GM12878 (cell line): Measurements from ENCODE around the gene NLRP9. TPM values are rescaled to one million over a fixed set of nuclear protein-coding genes. Genes with fewer than 3 reads are reported as not detected.

Source experiments
- ATAC-seq: fragments of 200-7000 bp; cut with Tn5 transposase; 3 replicates; pipeline ENCODE4 v1.9.1; 2020; ENCODE audit warnings: mild to moderate bottlenecking, moderate library complexity
- BruUV-seq: library from RNA; stranded (reverse); fragments of 400-500 nt; replicated peaks from 2 replicates; lab custom pipeline; 2021; lab: Mats Ljungman, UMichigan
- CTCF ChIA-PET: fragments of 300-600 bp; sonication (Branson Sonifier 250); formaldehyde crosslinking; extraction: SDS; loops from one replicate; lab custom pipeline; 2021; ENCODE audit warnings: inconsistent platforms; lab: Yijun Ruan, JAX
- POLR2A ChIA-PET: fragments of 350-600 bp; formaldehyde crosslinking; extraction: SDS; loops from one replicate; lab custom pipeline; 2021; ENCODE audit warnings: inconsistent platforms; lab: Charles Lee
- RAD21 ChIA-PET: fragments of 300-600 bp; sonication (Branson Sonifier 250); formaldehyde crosslinking; loops from one replicate; lab custom pipeline; 2023; ENCODE audit warnings: antibody characterized with exemption; ENCODE audit not compliant: unreplicated experiment; lab: Charles Lee
- SMC1A ChIA-PET: fragments of 300-600 bp; sonication (Branson Sonifier 250); formaldehyde crosslinking; loops from one replicate; lab custom pipeline; 2023; ENCODE audit not compliant: unreplicated experiment, uncharacterized antibody; lab: Charles Lee
- DNase-seq: peaks from one replicate; pipeline ENCODE4 v3.0.0-alpha.2; 2011; ENCODE audit warnings: low read depth, low spot score
- FAIRE-seq: peaks from 3 replicates; lab custom pipeline; 2011; peaks lifted over from hg19 to GRCh38; lab: Jason Lieb, UNC
- H2AFZ ChIP-seq: 2 replicates; pipeline ENCODE4 v1.6.0; 2011; ENCODE audit warnings: low read depth, low read length, control low read depth; ENCODE audit not compliant: control insufficient read depth
- H3K27ac ChIP-seq: 2 replicates; pipeline ENCODE4 v1.5.1; 2011; ENCODE audit warnings: control low read depth; ENCODE audit not compliant: control insufficient read depth, insufficient read depth
- H3K27me3 ChIP-seq, 2 experiments: replicated peaks in 1 of 2; 2 replicates each; pipeline versions ENCODE4 v1.6.0 to v1.6.1; 2011; ENCODE audit warnings: low read length in 1 of 2; ENCODE audit not compliant: control insufficient read depth in 2 of 2, insufficient read depth in 2 of 2
- H3K36me3 ChIP-seq, 2 experiments: 2 replicates each; pipeline ENCODE4 v1.5.1; 2011; ENCODE audit warnings: low read length in 1 of 2; ENCODE audit not compliant: control insufficient read depth in 2 of 2, insufficient read depth in 2 of 2
- H3K4me1 ChIP-seq: 2 replicates; pipeline ENCODE4 v1.6.1; 2011; ENCODE audit warnings: mild to moderate bottlenecking, low read length, moderate library complexity, mixed read lengths; ENCODE audit not compliant: control insufficient read depth, insufficient read depth
- H3K4me2 ChIP-seq: 2 replicates; pipeline ENCODE4 v1.6.0; 2011; ENCODE audit warnings: control low read depth; ENCODE audit not compliant: control insufficient read depth, insufficient read depth
- H3K4me3 ChIP-seq: fragments of 200-600 bp; sonication (generic); 2 replicates; pipeline ENCODE4 v1.5.1; 2016
- H3K79me2 ChIP-seq: 2 replicates; pipeline ENCODE4 v1.6.0; 2011; ENCODE audit warnings: low read length; ENCODE audit not compliant: control insufficient read depth, insufficient read depth
- H3K9ac ChIP-seq: 2 replicates; pipeline ENCODE4 v1.8.0; 2011; ENCODE audit warnings: low read length, control low read depth, mixed read lengths; ENCODE audit not compliant: control insufficient read depth, insufficient read depth
- H3K9me3 ChIP-seq: replicated peaks from 3 replicates; pipeline ENCODE4 v1.5.1; 2011; ENCODE audit warnings: mild to moderate bottlenecking, low read length; ENCODE audit not compliant: control insufficient read depth, insufficient read depth
- H4K20me1 ChIP-seq: 2 replicates; pipeline ENCODE4 v1.6.0; 2011; ENCODE audit not compliant: control insufficient read depth, insufficient read depth
- ASH2L ChIP-seq: fragments of 300-600, 200-600 bp; sonication (generic); IDR thresholded peaks from 2 replicates; pipeline ENCODE4 v1.6.1; 2017; ENCODE audit warnings: low read depth, mild to moderate bottlenecking, borderline replicate concordance
- BACH1 ChIP-seq: fragments of 450-650 bp; IDR thresholded peaks from 2 replicates; pipeline ENCODE4 v1.6.1; 2017; ENCODE audit warnings: mild to moderate bottlenecking, borderline replicate concordance
- BCL3 ChIP-seq: IDR thresholded peaks from 2 replicates; pipeline ENCODE4 v1.6.1; 2011; ENCODE audit warnings: borderline replicate concordance, low read depth, mild to moderate bottlenecking, moderate library complexity, low read length; ENCODE audit not compliant: insufficient read depth, poor library complexity, severe bottlenecking
- CBX3 ChIP-seq: fragments of 200-600 bp; sonication (generic); IDR thresholded peaks from 2 replicates; pipeline ENCODE4 v1.6.1; 2016; ENCODE audit warnings: low read depth, borderline replicate concordance
- E4F1 ChIP-seq: fragments of 450-650 bp; IDR thresholded peaks from 2 replicates; pipeline ENCODE4 v1.6.1; 2018; ENCODE audit warnings: borderline replicate concordance, mild to moderate bottlenecking; ENCODE audit not compliant: partially characterized antibody
- ELK1 ChIP-seq: IDR thresholded peaks from 2 replicates; pipeline ENCODE4 v1.6.1; 2012; ENCODE audit warnings: low read depth, low read length, improper control_type of control experiment
- ETV6 ChIP-seq, 2 experiments: fragments of 450-650 bp in 1 of 2; IDR thresholded peaks in 1 of 2; conservative IDR thresholded peaks in 1 of 2; 2 replicates each; pipeline ENCODE4 v1.6.1; 2014; ENCODE audit warnings: antibody characterized with exemption in 1 of 2, borderline replicate concordance in 1 of 2, low read depth in 1 of 2, mild to moderate bottlenecking in 1 of 2, moderate library complexity in 1 of 2
- EZH2 ChIP-seq: IDR thresholded peaks from 2 replicates; pipeline ENCODE4 v1.6.1; 2012; ENCODE audit warnings: low read depth, mild to moderate bottlenecking, control low read depth, inconsistent platforms, low read length, borderline replicate concordance; ENCODE audit not compliant: control insufficient read depth
- FOXM1 ChIP-seq: IDR thresholded peaks from 2 replicates; pipeline ENCODE4 v1.6.1; 2012; ENCODE audit warnings: low read depth, mild to moderate bottlenecking, inconsistent platforms, low read length, moderate library complexity
- MYB ChIP-seq: fragments of 150-350 bp; IDR thresholded peaks from 2 replicates; pipeline ENCODE4 v1.6.1; 2014; ENCODE audit warnings: mild to moderate bottlenecking, low read depth, low read length, borderline replicate concordance
- NR2C2 ChIP-seq: IDR thresholded peaks from 2 replicates; pipeline ENCODE4 v1.6.1; 2011; ENCODE audit warnings: borderline replicate concordance, low read depth; ENCODE audit not compliant: control insufficient read depth, insufficient read length
- SMAD5 ChIP-seq: IDR thresholded peaks from 2 replicates; pipeline ENCODE4 v1.6.1; 2016; ENCODE audit warnings: antibody characterized with exemption, low read depth
- STAT1 ChIP-seq: fragments of 450-650 bp; conservative IDR thresholded peaks from 2 replicates; pipeline ENCODE4 v1.6.1; 2014; ENCODE audit warnings: antibody characterized with exemption, mild to moderate bottlenecking
- SUPT20H ChIP-seq: IDR thresholded peaks from 2 replicates; pipeline ENCODE4 v1.6.1; 2011; ENCODE audit warnings: low read depth, mild to moderate bottlenecking, low read length, moderate library complexity, borderline replicate concordance; ENCODE audit not compliant: control insufficient read depth
- ZBTB4 ChIP-seq: fragments of 450-650 bp; formaldehyde crosslinking; IDR thresholded peaks from 2 replicates; pipeline ENCODE4 v1.4.0; 2022; ENCODE audit warnings: mild to moderate bottlenecking, moderate library complexity
- WGBS: methylation state at CpG from one replicate; pipeline ENCODE4 v1.1.6; 2016; ENCODE audit warnings: low lambda C conversion rate; ENCODE audit not compliant: insufficient replicate concordance, insufficient coverage; ENCODE audit errors: missing lambda C conversion rate; 5-methylcytosine and 5-hydroxymethylcytosine counted together
- in situ Hi-C: fragments of 300-500 bp; cut with MboI; formaldehyde crosslinking; loops from 9 replicates; pipeline ENCODE4 v1.14.3; 2018; ENCODE audit warnings: mixed read lengths
- intact Hi-C: fragments of 100-400 bp; cut with micrococcal nuclease; formaldehyde crosslinking; loops from one replicate; pipeline ENCODE4 v1.14.2; 2022; ENCODE audit not compliant: unreplicated experiment
- polyA plus RNA-seq, 11 experiments: library from polyadenylated mRNA; depleted of rRNA in 4 of 11; unstranded in 6 of 11; stranded (reverse) in 5 of 11; fragments of >200 nt; fragmentation: Nextera tagmentation in 4 of 11; fragmentation: Illumina TruSeq in 1 of 11; extraction: Ambion mirVana in 4 of 11; extraction: Trizol in 1 of 11; gene quantifications; 1 replicate in 1 of 11; 2 replicates in 10 of 11; pipeline versions ENCODE4 v1.2.1 to v1.2.3, GENCODE V29; 2011 to 2016; ENCODE audit warnings: inconsistent platforms in 2 of 11, missing spikeins in 2 of 11, low read depth in 1 of 11
- total RNA-seq, 4 experiments: library from RNA; depleted of rRNA in 3 of 4; stranded (reverse); fragments of >200 nt in 3 of 4; fragmentation: Illumina TruSeq in 1 of 4; extraction: Trizol in 1 of 4; gene quantifications; 2 replicates each; pipeline versions ENCODE4 v1.2.1 to v1.2.3, GENCODE V29; 2013 to 2021

The NLRP9 gene
- total and polyA plus RNA-seq, 10 of the 15 experiments (the other 5 are each of a cell fraction or from before 2014, with no cell fraction given), result not detected

- SMC1A ChIA-PET, result no interaction called here
- no peak overlapping the region for H3K9ac ChIP-seq
- in situ Hi-C loops (no loop called here), intact Hi-C loops (no loop called here)
- POLR2A ChIA-PET, result no interaction called here
- H3K79me2 ChIP-seq, result no peaks in the 10 kb centered on the region
- H3K27ac ChIP-seq, result no peak overlapping the region
- no peak overlapping the region for H3K4me3 ChIP-seq
- H3K27me3 ChIP-seq, result no peaks in the 10 kb centered on the region
- no peak for FAIRE-seq
- BruUV-seq, result no TSS peak
- no peak for DNase-seq
- H3K4me1 ChIP-seq, result no peaks in the 10 kb centered on the region
- no peaks in the 10 kb centered on the region for H4K20me1 ChIP-seq
- H2AFZ ChIP-seq, result no peak overlapping the region
- RAD21 ChIA-PET, result no interaction called here
- H3K9me3 ChIP-seq, result no peaks in the 10 kb centered on the region
- WGBS, result 99% methylated on average over 15 of the region's 15 CpGs
- H3K36me3 ChIP-seq, result peaks cover 9 to 36% of the 10 kb centered on the region in 2 experiments; a peak in 3 of 4 replicates
- ATAC-seq, result no peak
- CTCF ChIA-PET, result interaction anchor here (1.2 to 1.3 kb wide), 2 partner anchors 10 to 61 kb away, joined by 3 read pairs; no protein-coding TSS in a partner anchor
- H3K4me2 ChIP-seq, result no peak overlapping the region
- TF ChIP-seq STAT1 (no peak), SMAD5 (no peak), CBX3 (no peak), BACH1 (no peak), FOXM1 (no peak), BCL3 (no peak), ASH2L (no peak), E4F1 (no peak), ETV6 (conservative IDR thresholded peaks at IDR 0.05 in 1 of 2, IDR thresholded peaks at IDR 0.05 in 1 of 2; ENCODE audit: borderline replicate concordance in 1 of 2, low read depth in 1 of 2) (no peak), ZBTB4 (CRISPR knock-in tag) (no peak), SUPT20H (no peak), NR2C2 (no peak), MYB (no peak), EZH2 (no peak), ELK1 (no peak)
Measured at GRCh38 chr19:55694241-55694655, 44.0 kb downstream of the NLRP9 start.
